GM18870 (cell line): ENCODE results near the gene RCSD1.
A peak's percentile ranks its signal among the peaks of the same experiment; 100 is the strongest.

Source experiments
- ATAC-seq: cut with Tn5 transposase; IDR thresholded peaks from one replicate; pipeline ENCODE4 v1.9.1; 2021; ENCODE audit warnings: moderate library complexity; ENCODE audit not compliant: unreplicated experiment

Gene RCSD1

GRCh38 chr1:167663002-167663772 lies 33.2 kb downstream of the RCSD1 start:
- peak; percentile 64 for ATAC-seq

- no peak for ATAC-seq
These were observed 35.4 kb downstream of the RCSD1 start for GRCh38 chr1:167665469-167665868.

GRCh38 chr1:167666416-167666815 lies 36.4 kb downstream of the RCSD1 start:
- no peak for ATAC-seq

- ATAC-seq, result no peak
These were observed 37.5 kb downstream of the RCSD1 start for GRCh38 chr1:167667536-167667935.

GRCh38 chr1:167668108-167668507 lies 38.1 kb downstream of the RCSD1 start:
- peak; percentile 87 for ATAC-seq

- ATAC-seq, result peak; percentile 42
These were observed 39.4 kb downstream of the RCSD1 start for GRCh38 chr1:167669209-167670124.

GRCh38 chr1:167670563-167670962 lies 40.5 kb downstream of the RCSD1 start:
- no peak for ATAC-seq

GRCh38 chr1:167671727-167672511 lies 41.9 kb downstream of the RCSD1 start:
- no peak for ATAC-seq

GRCh38 chr1:167672831-167673230 lies 42.8 kb downstream of the RCSD1 start:
- no peak for ATAC-seq

GRCh38 chr1:167673265-167673664 lies 43.2 kb downstream of the RCSD1 start:
- ATAC-seq, result no peak

GRCh38 chr1:167674156-167674555 lies 44.1 kb downstream of the RCSD1 start:
- ATAC-seq, result no peak

- ATAC-seq, result no peak
These were observed 45.4 kb downstream of the RCSD1 start for GRCh38 chr1:167675440-167675839.

- peak; percentile 50 for ATAC-seq
These were observed 46.3 kb downstream of the RCSD1 start for GRCh38 chr1:167676205-167676915.

GRCh38 chr1:167676916-167677848 lies 47.1 kb downstream of the RCSD1 start:
- peak; percentile 41 for ATAC-seq

- ATAC-seq, result no peak
These were observed 48.4 kb downstream of the RCSD1 start for GRCh38 chr1:167678422-167678821.

GRCh38 chr1:167678838-167679237 lies 48.8 kb downstream of the RCSD1 start:
- no peak for ATAC-seq

GRCh38 chr1:167679714-167680113 lies 49.7 kb downstream of the RCSD1 start:
- ATAC-seq, result no peak

- ATAC-seq, result no peak
These were observed 51.0 kb downstream of the RCSD1 start for GRCh38 chr1:167681024-167681423.

GRCh38 chr1:167681451-167682098 lies 51.5 kb downstream of the RCSD1 start:
- no peak for ATAC-seq
